Transverse colon (tissue), 4 donors: ENCODE data around the gene NUB1.

Experiments
- EP300 ChIP-seq: sonication (generic); formaldehyde crosslinking; IDR thresholded peaks from one replicate; pipeline ENCODE4 v1.6.1; 2017; ENCODE audit warnings: antibody characterized with exemption, low read depth
- POLR2A ChIP-seq: fragments of 450-650 bp; IDR thresholded peaks from one replicate; pipeline ENCODE4 v1.6.1; 2016; ENCODE audit warnings: antibody characterized with exemption, mild to moderate bottlenecking, moderate library complexity
- POLR2AphosphoS5 ChIP-seq, 3 donors: sonication (generic); formaldehyde crosslinking; IDR thresholded peaks; one replicate each; pipeline ENCODE4 v1.6.1; 2016; ENCODE audit warnings: antibody characterized with exemption in 3 of 3
- TF ChIP-seq, protein P1 (sequence below), 5 experiments: fragments of 200-600 bp in 3 of 5; fragments of 450-650 bp in 2 of 5; sonication (generic) in 3 of 5; IDR thresholded peaks; 1 replicate in 2 of 5; 2 replicates in 3 of 5; pipeline ENCODE4 v1.5.1; 2016 to 2017; ENCODE audit warnings: antibody characterized with exemption in 5 of 5, inconsistent platforms in 3 of 5, mild to moderate bottlenecking in 2 of 5, moderate library complexity in 1 of 5

DNA sequence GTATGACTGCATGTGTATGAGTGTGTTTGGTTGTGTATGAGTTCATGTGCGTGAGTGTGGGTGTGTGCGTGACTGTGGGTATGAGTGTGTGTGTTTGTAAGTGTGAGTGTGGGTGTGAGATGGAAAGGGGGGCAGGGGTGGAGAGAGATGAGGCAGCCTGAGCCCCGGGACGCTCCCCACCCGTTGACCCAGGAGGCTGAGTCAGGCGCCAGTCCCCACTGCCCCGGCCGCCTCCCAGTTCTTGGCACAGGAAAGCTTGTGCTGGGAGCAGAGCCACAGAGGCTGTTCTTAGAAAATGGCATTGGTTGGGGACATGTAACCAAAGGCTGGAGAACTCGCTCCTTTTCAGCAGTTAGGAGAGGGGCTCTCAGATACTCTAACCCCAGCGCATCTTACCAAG is 27.8 kb upstream of the NUB1 start:
- TF ChIP-seq POLR2A (no peak), POLR2AphosphoS5 (IDR thresholded peaks at IDR 0.05) (no peak), EP300 (no peak)
- TF ChIP-seq, protein P1, sequence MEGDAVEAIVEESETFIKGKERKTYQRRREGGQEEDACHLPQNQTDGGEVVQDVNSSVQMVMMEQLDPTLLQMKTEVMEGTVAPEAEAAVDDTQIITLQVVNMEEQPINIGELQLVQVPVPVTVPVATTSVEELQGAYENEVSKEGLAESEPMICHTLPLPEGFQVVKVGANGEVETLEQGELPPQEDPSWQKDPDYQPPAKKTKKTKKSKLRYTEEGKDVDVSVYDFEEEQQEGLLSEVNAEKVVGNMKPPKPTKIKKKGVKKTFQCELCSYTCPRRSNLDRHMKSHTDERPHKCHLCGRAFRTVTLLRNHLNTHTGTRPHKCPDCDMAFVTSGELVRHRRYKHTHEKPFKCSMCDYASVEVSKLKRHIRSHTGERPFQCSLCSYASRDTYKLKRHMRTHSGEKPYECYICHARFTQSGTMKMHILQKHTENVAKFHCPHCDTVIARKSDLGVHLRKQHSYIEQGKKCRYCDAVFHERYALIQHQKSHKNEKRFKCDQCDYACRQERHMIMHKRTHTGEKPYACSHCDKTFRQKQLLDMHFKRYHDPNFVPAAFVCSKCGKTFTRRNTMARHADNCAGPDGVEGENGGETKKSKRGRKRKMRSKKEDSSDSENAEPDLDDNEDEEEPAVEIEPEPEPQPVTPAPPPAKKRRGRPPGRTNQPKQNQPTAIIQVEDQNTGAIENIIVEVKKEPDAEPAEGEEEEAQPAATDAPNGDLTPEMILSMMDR (IDR thresholded peaks at IDR 0.05): no peak
